ENCODE data around the gene SCN4A.
A peak's percentile ranks its signal among the peaks of the same experiment; 100 is the strongest.
"Not testable (repeated sequence)": the region's sequence is repeated elsewhere in the genome, so short reads cannot be mapped to it uniquely, and the experiment has no call there.

The SCN4A gene

DNA sequence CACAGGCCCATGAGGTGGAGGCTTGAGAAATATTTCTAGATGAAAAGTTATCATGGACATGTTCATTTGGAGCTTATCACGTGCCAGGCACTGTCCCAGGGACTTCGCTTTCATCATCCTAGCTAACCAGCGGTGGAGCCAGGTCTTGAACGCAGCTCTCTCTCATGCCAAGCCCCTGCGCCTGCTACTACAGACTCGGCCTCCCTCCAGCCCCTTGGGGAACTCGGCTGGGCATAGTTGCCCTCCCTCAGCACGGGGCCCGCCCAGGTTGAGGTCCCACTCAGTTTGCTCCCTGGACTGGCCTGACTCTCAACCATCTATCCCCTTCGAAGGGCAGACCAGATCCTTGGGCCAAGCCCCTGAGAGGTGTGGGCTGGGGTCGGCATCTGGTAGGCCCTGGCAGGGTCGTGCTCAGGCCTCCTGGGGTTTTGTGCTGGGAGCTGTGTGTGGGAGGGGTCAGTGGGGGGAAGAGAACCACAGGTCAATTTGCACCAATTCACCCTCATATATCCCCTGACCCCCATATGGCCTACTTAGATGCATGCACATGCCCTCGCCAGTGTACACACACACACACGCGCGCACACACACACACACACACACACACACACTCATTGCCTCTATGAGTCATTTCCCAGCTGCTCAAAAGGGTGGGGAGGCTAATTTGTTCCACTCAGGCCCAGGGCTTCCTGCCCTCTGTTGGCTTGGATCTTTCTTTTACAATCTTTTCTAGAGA lies 12.1 kb upstream of the SCN4A start:
- DNase-seq = peak; percentile 54

DNA sequence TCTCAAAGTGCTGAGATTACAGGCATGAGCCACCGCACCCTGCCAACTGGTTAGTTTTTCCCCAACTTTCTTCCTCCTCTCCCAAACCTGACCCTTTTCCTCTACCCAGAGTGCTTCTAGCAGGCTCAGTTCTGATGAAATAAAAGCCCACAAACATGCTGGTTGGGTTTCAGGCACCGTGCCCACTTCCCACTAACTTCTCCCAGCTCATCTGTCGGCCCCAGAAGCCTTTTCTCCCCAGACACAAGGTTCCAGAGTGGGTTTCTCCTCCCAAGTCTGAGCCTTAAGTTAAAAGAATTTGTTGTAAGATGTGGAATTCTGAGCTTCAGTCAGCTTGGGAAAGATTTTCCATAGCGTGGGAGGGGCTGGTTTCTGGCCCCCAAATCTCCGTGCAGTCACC lies 11.5 kb upstream of the SCN4A start:
- DNase-seq = no peak

DNA sequence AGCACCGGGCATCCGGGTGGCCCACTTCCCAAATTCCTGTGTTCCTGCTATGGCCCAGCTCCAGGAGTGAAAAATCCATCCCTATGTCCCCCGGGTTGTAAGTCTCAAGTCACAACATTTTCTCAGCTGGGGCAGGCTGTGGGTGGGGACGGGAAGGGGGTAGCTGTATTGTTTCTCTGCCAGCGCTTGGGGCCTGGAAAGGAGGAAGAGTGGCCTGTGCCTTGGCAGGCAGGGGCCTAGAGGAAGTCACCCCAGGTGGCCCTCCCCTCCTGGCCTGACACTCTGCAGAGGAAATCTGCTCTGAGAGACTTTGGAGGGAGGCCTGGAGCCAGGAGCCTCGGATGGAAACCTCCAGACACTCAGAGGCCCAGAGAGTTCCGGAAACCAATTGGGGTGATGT lies 10.6 kb upstream of the SCN4A start:
- DNase-seq = no peak

DNA sequence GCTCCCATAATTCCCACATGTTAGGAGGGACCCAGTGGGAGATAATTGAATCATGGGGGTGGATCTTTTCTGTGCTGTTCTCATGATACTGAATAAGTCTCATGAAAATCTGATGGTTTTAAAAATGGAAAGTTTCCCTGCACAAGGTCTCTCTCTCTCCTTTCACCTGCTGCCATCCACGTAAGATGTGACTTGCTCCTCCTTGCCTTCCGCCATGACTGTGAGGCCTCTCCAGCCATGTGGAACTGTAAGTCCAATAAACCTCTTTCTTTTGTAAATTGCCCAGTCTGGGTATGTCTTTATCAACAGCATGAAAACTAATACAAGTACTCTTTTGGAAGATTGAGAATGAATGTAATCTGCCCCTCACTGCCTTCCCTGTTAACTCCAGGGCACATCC lies 9.9 kb upstream of the SCN4A start:
- DNase-seq = not testable (repeated sequence)

- no peak for DNase-seq
Observed at GRCh38 chr17:63978272-63979200, 5.8 kb upstream of the SCN4A start.

DNA sequence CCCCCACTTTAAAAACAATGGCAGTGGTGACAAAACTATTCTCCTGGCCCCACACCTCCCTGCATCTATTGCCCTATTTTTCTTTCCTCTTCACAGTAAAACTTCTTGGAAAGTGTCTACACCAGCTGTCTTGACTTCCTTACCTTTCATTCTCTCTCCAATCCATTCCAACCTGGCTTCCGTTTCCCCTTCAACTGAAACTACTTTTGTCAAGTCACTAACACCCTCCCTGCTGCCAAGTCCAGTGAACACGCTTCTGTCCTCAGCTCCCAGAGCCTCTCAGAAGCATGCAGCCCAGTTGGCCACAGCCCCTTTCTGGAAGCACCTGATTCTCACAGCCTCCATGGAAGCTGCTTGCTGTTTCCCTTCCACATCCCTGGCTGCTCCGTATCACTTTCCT lies 4.0 kb upstream of the SCN4A start:
- DNase-seq = no peak

GRCh38 chr17:63975541-63976092 lies 2.9 kb upstream of the SCN4A start:
- DNase-seq = no peak

DNA sequence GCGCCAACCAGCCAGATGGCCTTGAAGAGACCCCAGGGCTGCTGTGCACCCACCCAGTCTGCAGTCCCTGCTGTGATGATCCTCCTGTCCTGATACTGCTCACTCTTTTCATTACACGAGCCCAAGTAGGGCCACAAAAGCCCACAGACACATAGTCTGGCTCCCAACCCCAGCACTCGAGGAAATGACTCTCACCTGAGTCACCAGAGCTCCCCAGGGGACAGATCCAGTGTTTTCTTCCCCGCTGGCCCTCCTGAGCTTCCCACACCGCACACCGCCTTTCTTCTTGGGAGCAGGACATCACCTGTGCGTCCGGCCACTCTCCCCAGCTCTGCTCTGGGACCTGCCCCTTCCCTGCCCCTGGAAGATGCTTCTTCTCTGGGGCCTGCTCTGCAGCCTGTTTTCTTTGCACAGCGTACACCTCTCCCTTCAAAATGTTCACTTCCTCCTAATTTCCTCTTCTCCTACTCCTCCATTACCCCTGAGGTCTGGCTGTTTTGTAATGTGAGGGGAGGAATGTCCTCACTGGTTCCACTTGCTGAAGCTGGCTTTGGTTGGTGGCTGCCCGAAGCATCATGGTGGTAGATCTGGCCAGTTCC lies 2.0 kb upstream of the SCN4A start:
- DNase-seq = no peak

DNA sequence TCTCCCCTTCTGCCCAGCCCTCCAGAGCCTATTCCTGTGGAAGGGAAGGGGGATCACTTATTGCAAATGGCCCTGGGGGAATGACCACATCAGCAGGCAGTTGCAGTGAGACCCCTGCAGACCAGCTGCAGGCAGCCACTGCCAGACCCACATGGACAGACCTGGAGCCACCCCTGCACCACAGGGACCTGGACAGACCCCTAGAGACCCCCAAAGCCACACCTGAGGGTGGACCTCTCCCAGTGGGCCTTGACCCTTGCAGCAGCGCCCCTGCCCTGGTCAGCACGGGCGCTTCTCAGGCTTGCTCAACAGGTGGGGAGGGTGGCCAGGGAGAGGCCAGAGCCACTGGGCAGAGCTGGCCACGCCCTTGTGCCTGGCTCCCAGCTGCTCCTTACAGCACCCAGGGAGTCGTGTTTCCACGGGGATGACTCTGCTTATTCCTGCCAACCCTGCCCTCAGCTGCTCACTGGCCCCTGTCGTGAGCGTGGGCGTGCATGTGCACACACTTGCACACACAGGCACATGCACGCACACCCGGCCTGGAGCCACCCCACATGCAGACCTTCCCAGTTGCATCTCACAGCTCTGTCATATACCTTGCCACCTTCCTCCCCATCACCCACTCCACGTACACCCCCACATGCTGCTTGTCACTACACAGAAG lies 1.3 kb upstream of the SCN4A start:
- no peak for DNase-seq

DNA sequence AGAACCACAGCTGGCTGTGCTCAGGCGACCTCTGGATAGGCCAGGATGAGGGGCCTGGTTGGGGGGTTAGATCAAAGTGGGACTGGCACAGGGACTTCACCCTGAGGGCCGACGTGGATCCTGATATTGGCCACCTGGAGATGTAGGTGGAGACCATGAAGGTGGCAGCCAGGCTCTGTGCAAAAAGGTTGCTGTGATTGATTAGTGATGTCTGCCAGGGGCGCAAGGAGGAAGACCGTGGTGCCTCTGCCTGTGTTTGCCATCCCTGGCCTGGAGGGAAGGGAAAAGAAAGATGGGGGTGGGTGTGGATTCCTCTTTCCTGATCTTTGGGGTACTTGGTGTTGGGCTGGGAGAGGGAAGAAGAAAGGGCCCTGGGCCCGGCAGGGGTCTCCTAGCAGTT lies 529 bp upstream of the SCN4A start:
- DNase-seq = no peak

DNA sequence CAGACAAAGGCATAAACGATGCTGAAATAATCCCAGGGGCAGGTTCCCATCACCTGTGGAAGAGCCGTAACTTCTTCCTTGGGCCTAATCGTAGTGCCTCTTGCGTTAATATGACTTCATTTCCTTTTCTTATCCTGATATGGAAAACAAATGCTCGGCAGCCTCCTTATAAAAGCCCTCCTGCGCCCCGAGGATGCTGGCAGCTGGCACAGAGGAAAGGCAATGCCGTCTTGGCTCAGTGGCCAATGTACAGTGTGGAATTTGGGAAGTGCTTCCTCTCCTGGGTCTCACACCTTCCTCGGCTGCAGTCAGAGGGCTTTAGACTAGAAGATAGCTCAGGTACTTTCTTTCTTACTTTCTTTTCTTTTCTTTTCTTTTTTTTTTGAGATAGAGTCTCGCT lies 3.4 kb downstream of the SCN4A start:
- no peak for DNase-seq

GRCh38 chr17:63967953-63968352 lies 4.8 kb downstream of the SCN4A start:
- no peak for DNase-seq

DNA sequence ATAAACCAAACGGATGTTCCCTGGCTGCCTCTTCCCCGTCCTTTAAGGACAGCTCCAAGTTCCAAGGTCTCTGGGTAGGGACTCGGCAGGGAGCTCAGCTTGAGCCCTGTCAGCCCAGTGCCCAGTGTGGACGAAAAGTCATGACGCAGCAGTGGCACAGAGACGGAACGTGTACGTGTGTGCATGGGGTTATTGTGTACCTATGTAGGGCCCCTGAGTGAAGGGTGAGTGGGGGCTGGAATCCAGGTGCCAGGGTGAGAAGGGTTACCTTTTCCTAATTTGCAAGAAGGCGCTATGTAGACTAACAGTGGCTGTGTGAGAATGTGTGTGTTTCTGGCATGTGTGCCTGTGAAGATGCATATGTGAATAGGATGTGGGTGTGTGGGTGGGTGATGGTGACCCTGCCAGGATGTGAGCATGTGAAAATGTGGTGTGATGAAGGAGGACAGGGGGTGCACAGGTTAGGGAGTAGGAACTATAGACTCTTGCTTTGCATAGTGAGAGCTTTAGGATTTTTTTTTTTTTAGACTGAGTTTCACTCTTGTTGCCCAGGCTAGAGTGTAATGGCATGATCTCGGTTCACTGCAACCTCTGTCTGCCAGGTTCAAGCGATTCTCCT lies 6.0 kb downstream of the SCN4A start:
- no peak for DNase-seq

GRCh38 chr17:63963123-63963522 lies 9.6 kb downstream of the SCN4A start:
- no peak for DNase-seq

DNA sequence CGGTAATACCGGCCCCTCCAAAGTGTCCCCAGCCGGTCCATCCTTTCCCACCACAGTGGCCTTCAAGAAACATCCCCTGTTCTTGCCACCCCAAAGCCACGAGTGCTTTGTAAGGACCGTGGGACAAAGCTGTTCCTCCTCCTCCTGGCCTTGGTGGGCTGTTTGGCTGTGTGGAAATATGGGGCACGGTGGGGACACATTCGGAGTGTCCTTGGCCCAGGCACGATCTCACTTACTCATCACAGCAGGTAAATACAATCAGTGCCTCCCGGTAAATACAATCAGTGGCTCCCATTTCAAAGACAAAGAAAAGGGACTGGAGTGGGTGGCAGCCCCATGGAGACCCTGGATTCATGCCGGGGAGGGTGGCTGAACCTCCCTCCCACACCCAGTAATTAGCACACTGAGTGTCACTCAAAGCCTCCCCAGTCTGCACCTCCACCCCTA lies 10.4 kb downstream of the SCN4A start:
- DNase-seq = no peak

- no peak for DNase-seq
Observed at GRCh38 chr17:63961355-63962212, 11.1 kb downstream of the SCN4A start.

DNA sequence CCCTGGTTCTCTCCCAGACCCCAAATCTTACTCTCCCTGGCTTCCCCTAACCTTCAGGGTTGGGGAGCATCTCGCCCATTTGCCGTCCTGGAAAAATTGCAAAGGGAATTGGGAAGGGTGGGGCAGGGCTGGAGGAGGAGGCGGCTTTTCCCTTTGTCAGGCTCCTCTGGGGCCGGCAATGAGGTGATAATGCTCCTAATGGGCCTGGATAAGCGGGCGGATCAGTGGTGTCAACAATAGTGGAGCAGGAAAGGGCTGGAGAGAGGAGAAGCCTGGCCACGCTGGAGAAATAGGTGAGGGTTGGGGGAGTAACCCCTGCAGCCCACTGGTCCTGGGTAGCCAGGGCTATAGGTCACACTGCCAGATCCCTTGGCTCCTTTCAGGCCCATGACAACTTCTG lies 12.3 kb downstream of the SCN4A start:
- no peak for DNase-seq

GRCh38 chr17:63960006-63960405 lies 12.7 kb downstream of the SCN4A start:
- DNase-seq = no peak

DNA sequence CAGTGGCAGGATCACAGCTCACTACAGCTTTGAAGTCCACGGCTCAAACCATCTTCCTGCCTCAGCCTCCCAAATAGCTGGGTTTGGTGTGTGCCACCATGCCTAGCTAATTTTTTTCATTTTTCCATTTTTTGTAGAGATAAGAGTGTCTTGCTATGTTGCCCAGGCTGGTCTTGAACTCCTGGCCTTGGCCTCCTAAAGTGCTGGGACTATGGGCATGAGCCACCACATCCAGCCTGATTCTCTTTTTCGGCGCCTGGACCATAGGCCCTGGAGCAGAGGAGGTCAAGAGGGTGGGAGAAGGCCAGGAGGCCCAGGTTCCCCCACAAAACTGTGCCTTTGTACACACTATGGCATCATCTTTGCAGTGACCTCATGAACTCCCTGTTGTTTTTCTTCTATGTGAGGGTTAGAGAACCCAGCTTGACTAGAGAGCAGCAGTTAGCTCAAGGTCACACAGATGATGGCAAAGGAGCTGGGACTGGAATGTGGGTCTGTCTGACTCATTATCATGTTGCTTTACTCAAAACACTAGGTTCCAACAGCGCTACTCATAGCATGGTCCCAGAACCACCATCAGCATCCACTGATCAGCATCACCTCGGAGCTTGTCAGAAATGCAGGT lies 16.3 kb downstream of the SCN4A start:
- DNase-seq = no peak

DNA sequence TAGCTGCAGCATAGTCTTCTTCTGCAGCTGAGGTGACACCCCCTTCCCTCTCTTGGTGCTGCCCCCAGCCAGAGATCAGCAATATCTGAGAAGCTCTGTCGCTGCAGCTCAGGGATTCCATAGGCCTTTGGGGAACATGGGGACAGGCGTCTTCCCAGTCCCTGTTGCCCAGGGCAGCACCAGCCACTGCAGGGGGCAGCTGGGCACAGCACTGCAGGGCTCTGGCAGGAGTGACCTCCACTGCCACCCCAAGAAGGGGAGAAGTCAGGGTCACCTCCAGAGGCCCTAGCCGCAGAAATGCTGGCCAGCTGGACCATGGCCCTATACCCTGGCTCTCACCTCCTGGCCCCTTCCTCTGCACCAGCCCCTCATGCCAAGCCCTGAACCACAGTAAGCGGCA lies 16.9 kb downstream of the SCN4A start:
- DNase-seq = no peak

GRCh38 chr17:63955232-63955631 lies 17.5 kb downstream of the SCN4A start:
- DNase-seq = no peak
